GM12865 (cell line): ENCODE measurements around the gene SF3B3.

Experiments used
- DNase-seq: peaks from one replicate; pipeline ENCODE4 v3.0.0; 2010; ENCODE audit warnings: low read depth
- H3K4me3 ChIP-seq: 2 replicates; pipeline ENCODE4 v1.5.1; 2011; ENCODE audit warnings: mild to moderate bottlenecking, low read depth, low read length, control low read depth
- CTCF ChIP-seq: IDR thresholded peaks from 2 replicates; pipeline ENCODE4 v1.5.1; 2011; ENCODE audit warnings: low read length, control low read depth, low read depth, inconsistent platforms; ENCODE audit not compliant: insufficient read depth; ENCODE audit errors: missing control alignments

Gene SF3B3

GRCh38 chr16:70594569-70594968 is 71.0 kb downstream of the SF3B3 start:
- no peak for TF ChIP-seq CTCF
- DNase-seq = no peak
- no peak overlapping the region for H3K4me3 ChIP-seq

- H3K4me3 ChIP-seq = no peak overlapping the region
- no peak for DNase-seq
- TF ChIP-seq CTCF = no peak
These were observed 73.7 kb downstream of the SF3B3 start for GRCh38 chr16:70597135-70597835.

- no peak overlapping the region for H3K4me3 ChIP-seq
- DNase-seq = no peak
- TF ChIP-seq CTCF = no peak
These were observed 75.4 kb downstream of the SF3B3 start for GRCh38 chr16:70598937-70599503.

- DNase-seq = no peak
- no peak overlapping the region for H3K4me3 ChIP-seq
- no peak for TF ChIP-seq CTCF
These were observed 77.1 kb downstream of the SF3B3 start for GRCh38 chr16:70600730-70601129.

- DNase-seq = no peak
- H3K4me3 ChIP-seq = no peak overlapping the region
- no peak for TF ChIP-seq CTCF
These were observed 78.3 kb downstream of the SF3B3 start for GRCh38 chr16:70601576-70602575.

GRCh38 chr16:70602831-70603230 is 79.2 kb downstream of the SF3B3 start:
- no peak overlapping the region for H3K4me3 ChIP-seq
- no peak for TF ChIP-seq CTCF
- DNase-seq = no peak
